GM12865 (cell line): Measurements from ENCODE around the gene NPLOC4.
"Not testable (repeated sequence)": the region's sequence is repeated elsewhere in the genome, so short reads cannot be mapped to it uniquely, and the experiment has no call there.

Experiments
- DNase-seq: peaks from one replicate; pipeline ENCODE4 v3.0.0; 2010; ENCODE audit warnings: low read depth
- H3K4me3 ChIP-seq: 2 replicates; pipeline ENCODE4 v1.5.1; 2011; ENCODE audit warnings: mild to moderate bottlenecking, low read depth, low read length, control low read depth
- CTCF ChIP-seq: IDR thresholded peaks from 2 replicates; pipeline ENCODE4 v1.5.1; 2011; ENCODE audit warnings: low read length, control low read depth, low read depth, inconsistent platforms; ENCODE audit not compliant: insufficient read depth; ENCODE audit errors: missing control alignments

Gene NPLOC4

DNA sequence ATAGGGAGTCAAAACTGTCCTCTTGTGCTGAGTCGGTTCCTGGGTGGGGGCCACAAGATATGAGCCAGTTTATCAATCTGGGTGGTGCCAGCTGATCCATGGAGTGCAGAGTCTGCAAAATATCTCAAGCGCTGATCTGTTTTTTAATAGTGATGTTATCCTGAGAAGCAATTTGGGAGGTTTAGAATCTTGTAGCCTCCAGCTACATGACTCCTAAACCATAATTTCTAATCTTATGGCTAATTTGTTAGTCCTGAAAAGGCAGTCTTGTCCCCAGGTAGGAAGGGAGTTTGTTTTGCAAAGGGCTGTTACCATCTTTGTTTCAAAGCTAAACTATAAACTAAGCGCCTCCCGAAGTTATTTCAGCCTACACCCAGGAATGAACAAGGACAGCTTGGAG, 1.8 kb upstream of the NPLOC4 start:
- no peak for TF ChIP-seq CTCF
- no peak for DNase-seq
- no peak overlapping the region for H3K4me3 ChIP-seq

- DNase-seq = peak; percentile 25
- TF ChIP-seq CTCF = no peak
- peak overlapping the region; percentile 66 for H3K4me3 ChIP-seq
These were observed 873 bp downstream of the NPLOC4 start for GRCh38 chr17:81635973-81636504.

DNA sequence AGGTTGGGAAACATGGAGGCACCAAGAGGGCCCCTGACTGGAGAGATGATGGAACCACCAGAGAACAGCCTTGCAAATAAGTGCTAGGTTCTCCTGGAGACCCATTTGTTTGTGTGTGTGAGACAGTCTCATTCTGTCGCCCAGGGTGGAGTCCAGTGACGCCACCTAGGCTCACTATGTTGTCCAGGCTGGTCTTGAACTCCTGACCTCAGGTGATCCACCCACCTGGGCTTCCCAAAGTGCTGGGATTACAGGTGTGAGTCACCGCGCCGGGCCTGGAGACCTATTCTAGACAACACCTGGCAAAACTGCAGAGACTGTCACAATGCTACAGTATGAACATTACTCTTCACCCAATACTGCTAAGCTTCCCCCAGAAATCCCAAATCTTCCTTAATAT, 1.5 kb downstream of the NPLOC4 start:
- TF ChIP-seq CTCF = no peak
- DNase-seq = no peak
- H3K4me3 ChIP-seq = peak overlapping the region; percentile 66

DNA sequence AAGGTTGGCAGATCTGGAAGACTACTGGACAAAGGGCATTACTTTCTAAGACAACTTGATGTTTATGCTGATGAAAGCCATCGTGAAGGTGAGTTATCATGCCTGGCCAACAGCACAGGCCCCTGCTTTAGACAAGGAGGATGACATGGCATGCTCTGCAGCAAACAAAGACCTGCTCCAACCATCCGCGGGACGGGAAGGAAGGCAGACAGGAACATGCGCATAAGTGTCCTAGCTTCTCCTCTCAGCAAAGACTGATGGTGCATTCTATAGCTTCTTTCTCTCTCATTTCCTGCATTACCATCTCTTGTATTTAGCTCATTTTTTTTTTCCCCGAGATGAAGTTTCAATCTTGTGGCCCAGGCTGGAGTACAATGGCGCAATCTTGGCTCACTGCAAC, 5.4 kb downstream of the NPLOC4 start:
- no peak for DNase-seq
- TF ChIP-seq CTCF = no peak
- H3K4me3 ChIP-seq = no peak overlapping the region

GRCh38 chr17:81630274-81630673, 6.6 kb downstream of the NPLOC4 start:
- TF ChIP-seq CTCF = no peak
- DNase-seq = no peak

DNA sequence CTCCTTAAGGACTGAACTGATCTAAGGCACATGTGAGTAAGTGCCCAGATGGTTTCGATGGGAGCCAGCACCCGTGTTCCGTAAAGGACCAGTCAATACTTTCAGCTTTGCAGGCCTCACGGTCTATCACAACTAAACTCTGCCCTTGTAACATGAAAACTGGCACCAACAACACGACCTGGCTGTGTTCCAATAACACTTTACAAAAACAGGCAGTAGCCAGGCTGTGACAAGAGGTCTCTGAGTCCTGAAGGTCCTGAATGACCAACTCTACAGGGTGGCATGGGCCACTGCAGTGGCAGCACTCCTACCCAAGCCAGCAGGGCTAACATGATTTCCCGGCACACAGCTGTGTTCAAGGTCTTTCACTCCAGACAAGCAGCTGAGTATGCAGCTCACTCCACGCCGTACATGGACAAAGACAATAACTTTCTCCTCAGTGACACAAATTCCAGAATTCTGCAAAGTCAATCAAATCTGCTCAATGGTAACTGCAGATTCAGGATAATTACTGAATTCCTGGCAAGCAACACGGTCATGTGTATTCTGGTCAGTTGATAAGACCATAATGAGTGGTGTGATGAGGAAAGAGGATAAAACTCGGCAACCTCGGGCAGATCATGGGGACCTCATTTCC, 15.3 kb downstream of the NPLOC4 start:
- no peak for DNase-seq
- H3K4me3 ChIP-seq = no peak overlapping the region
- TF ChIP-seq CTCF = no peak

More at GRCh38 chr17:81630274-81630673, 6.6 kb downstream of the NPLOC4 start:
- H3K4me3 ChIP-seq = no peak overlapping the region

DNA sequence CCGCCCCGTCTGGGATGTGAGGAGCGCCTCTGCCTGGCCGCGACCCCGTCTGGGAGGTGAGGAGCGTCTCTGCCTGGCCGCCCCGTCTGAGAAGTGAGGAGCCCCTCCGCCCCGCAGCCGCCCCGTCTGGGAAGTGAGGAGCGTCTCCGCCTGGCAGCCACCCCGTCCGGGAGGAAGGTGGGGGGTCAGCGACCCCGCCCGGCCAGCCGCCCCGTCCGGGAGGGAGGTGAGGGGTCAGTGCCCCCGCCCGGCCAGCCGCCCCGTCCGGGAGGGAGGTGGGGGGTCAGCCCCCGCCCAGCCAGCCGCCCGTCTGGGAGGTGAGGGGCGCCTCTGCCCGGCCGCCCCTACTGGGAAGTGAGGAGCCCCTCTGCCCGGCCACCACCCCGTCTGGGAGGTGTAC, 18.6 kb downstream of the NPLOC4 start:
- not testable (repeated sequence) for DNase-seq, H3K4me3 ChIP-seq
